HG02798 (cell line): Measurements from ENCODE around the gene ANKS1B.
"Not testable (repeated sequence)": the region's sequence is repeated elsewhere in the genome, so short reads cannot be mapped to it uniquely, and the experiment has no call there.

Experiments used
- ATAC-seq: cut with Tn5 transposase; IDR thresholded peaks from one replicate; pipeline ENCODE4 v1.9.1; 2021; ENCODE audit warnings: mild to moderate bottlenecking; ENCODE audit not compliant: unreplicated experiment, poor library complexity

The ANKS1B gene

GRCh38 chr12:99237907-99238538, 746.7 kb downstream of the ANKS1B start:
- ATAC-seq = not testable (repeated sequence)

- ATAC-seq = no peak
Observed at GRCh38 chr12:99235381-99235780, 749.4 kb downstream of the ANKS1B start.

- ATAC-seq = no peak
Observed at GRCh38 chr12:99234702-99235101, 750.0 kb downstream of the ANKS1B start.

- no peak for ATAC-seq
Observed at GRCh38 chr12:99232324-99232723, 752.4 kb downstream of the ANKS1B start.

GRCh38 chr12:99231031-99231430, 753.7 kb downstream of the ANKS1B start:
- no peak for ATAC-seq

GRCh38 chr12:99224237-99224636, 760.5 kb downstream of the ANKS1B start:
- ATAC-seq = no peak

GRCh38 chr12:99223579-99223978, 761.2 kb downstream of the ANKS1B start:
- ATAC-seq = no peak

GRCh38 chr12:99213047-99213446, 771.7 kb downstream of the ANKS1B start:
- ATAC-seq = no peak

- ATAC-seq = no peak
Observed at GRCh38 chr12:99212275-99212674, 772.5 kb downstream of the ANKS1B start.

- no peak for ATAC-seq
Observed at GRCh38 chr12:99205111-99205510, 779.6 kb downstream of the ANKS1B start.

- no peak for ATAC-seq
Observed at GRCh38 chr12:99201906-99202645, 782.7 kb downstream of the ANKS1B start.

- ATAC-seq = no peak
Observed at GRCh38 chr12:99200711-99201384, 783.9 kb downstream of the ANKS1B start.

GRCh38 chr12:99195474-99195873, 789.3 kb downstream of the ANKS1B start:
- ATAC-seq = no peak

GRCh38 chr12:99192489-99192888, 792.2 kb downstream of the ANKS1B start:
- no peak for ATAC-seq

GRCh38 chr12:99176871-99177270, 807.9 kb downstream of the ANKS1B start:
- ATAC-seq = no peak

GRCh38 chr12:99170461-99170860, 814.3 kb downstream of the ANKS1B start:
- no peak for ATAC-seq

- no peak for ATAC-seq
Observed at GRCh38 chr12:99170037-99170436, 814.7 kb downstream of the ANKS1B start.

GRCh38 chr12:99157946-99158345, 826.8 kb downstream of the ANKS1B start:
- ATAC-seq = no peak

GRCh38 chr12:99154983-99155336, 829.8 kb downstream of the ANKS1B start:
- no peak for ATAC-seq

GRCh38 chr12:99154216-99154982, 830.3 kb downstream of the ANKS1B start:
- ATAC-seq = no peak

- no peak for ATAC-seq
Observed at GRCh38 chr12:99153293-99153692, 831.4 kb downstream of the ANKS1B start.
